ENCODE data around the gene CREBBP.

The CREBBP gene

GRCh38 chr16:3712861-3713372, 167.6 kb downstream of the CREBBP start:
- Mint-ChIP-seq H3K4me3 (no peak overlapping the region), H3K27ac (no peak overlapping the region), H3K9me3 (no peaks in the 10 kb centered on the region), H3K4me1 (peaks cover 36% of the 10 kb centered on the region), H3K27me3 (no peaks in the 10 kb centered on the region), H3K36me3 (peaks cover 20% of the 10 kb centered on the region)
- ATAC-seq = no peak

GRCh38 chr16:3706253-3707012, 174.1 kb downstream of the CREBBP start:
- H3K27me3 Mint-ChIP-seq = no peaks in the 10 kb centered on the region
- H3K36me3 Mint-ChIP-seq = peaks cover 14% of the 10 kb centered on the region
- no peaks in the 10 kb centered on the region for H3K9me3 Mint-ChIP-seq
- no peak overlapping the region for H3K27ac Mint-ChIP-seq
- ATAC-seq = no peak
- peaks cover 6% of the 10 kb centered on the region for H3K4me1 Mint-ChIP-seq
- H3K4me3 Mint-ChIP-seq = no peak overlapping the region

DNA sequence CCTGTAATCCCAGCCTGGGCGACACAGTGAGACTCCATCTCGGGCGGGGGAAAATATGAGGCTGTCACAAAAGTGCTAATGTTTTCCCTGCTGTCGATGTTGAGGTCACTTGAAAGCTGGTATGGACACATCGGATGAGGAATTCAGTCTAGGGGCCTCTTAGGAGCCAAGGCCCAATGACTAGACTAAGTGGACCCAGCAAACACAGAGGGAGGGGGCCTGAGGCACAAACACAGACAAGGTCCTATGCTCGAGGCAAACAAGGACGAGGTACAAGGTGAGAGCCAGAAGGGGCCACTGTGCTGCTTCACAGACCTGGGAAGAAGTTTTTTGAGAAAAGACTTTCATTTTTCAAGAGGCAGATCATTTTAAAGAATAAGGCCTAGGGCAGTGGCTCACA, 178.4 kb downstream of the CREBBP start:
- Mint-ChIP-seq H3K36me3 (peaks cover 14% of the 10 kb centered on the region), H3K27me3 (no peaks in the 10 kb centered on the region), H3K9me3 (no peaks in the 10 kb centered on the region), H3K27ac (no peak overlapping the region), H3K4me3 (no peak overlapping the region), H3K4me1 (peaks cover 6% of the 10 kb centered on the region)
- no peak for ATAC-seq

DNA sequence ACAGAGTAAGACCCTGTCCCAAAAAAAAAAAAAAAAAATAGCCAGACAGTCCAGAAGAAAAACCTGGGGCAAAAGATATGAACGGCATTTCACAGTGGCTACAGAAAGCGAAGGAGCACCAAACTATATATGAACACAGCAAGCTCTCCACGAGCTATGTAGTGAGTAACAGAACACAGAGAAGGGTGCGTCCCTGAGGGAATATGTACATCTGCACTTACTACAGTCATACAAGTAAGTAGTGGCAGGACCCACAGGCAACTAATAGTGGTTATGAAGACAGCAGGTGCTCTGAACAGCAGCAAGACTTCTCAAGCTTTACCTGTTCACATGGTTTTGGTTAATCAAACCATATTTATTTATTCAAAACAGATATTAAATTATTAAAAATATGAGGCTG, 179.0 kb downstream of the CREBBP start:
- peaks cover 6% of the 10 kb centered on the region for H3K4me1 Mint-ChIP-seq
- no peak overlapping the region for H3K4me3 Mint-ChIP-seq
- H3K9me3 Mint-ChIP-seq = no peaks in the 10 kb centered on the region
- H3K36me3 Mint-ChIP-seq = peaks cover 14% of the 10 kb centered on the region
- no peaks in the 10 kb centered on the region for H3K27me3 Mint-ChIP-seq
- H3K27ac Mint-ChIP-seq = no peak overlapping the region
- ATAC-seq = no peak

DNA sequence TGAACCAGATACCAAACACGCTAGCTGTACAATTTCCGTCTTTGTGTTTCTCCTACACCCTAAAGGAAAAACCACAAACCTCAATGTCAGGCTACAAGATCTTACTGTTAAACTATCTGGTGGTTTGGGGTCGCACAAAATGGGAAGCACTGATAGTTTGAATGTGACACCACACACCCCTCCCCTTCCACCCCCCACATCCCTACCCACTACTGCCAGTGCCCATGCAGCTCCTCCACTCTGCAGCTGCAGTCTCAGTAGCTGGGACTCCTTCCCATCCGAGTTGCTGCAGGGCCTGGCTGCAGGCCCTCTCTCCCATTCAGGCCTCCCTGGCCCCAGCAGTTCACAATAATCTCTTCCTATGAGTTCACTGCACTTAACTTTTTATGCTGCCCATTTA, 181.6 kb downstream of the CREBBP start:
- peaks cover 21% of the 10 kb centered on the region for H3K36me3 Mint-ChIP-seq
- no peak for ATAC-seq
- no peak overlapping the region for H3K4me3 Mint-ChIP-seq
- no peaks in the 10 kb centered on the region for H3K9me3 Mint-ChIP-seq
- no peak overlapping the region for H3K27ac Mint-ChIP-seq
- H3K4me1 Mint-ChIP-seq = peaks cover 17% of the 10 kb centered on the region
- no peaks in the 10 kb centered on the region for H3K27me3 Mint-ChIP-seq

DNA sequence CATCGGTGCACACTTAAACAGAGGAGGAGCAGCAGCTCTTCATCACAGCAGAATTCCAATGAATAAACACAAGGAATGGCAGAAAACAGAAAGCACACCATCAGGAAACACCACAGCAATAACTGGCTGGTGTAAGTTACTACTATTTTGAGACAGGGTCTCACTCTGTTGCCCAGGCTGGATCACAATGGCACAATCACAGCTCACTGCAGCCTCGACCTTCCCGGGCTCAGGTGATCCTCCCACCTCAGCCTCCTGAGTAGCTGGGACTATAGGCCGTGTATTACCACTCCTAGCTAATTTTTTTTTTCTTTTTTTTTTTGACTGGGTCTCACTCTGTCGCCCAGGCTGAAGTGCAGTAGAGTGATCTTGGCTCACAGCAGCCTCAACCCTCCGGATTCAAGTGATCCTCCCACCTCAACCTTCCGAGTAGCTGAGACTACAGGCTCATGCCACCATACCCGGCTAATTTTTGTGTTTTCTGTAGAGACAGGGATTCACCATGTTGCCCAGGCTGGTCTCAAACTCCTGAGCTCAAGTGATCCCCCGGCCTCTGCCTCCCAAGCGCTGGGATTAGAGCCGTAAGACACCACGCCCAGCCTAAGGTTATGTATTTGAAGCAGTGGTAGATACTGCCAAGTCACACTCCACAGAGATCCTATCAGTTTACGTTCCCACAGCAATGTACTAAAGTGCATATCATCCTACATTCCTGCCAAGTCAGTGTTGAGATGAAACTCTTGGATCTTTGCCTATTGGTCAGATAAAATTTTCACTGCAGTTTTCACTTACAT, 183.9 kb downstream of the CREBBP start:
- Mint-ChIP-seq H3K27me3 (no peaks in the 10 kb centered on the region), H3K9me3 (no peaks in the 10 kb centered on the region), H3K4me3 (no peak overlapping the region), H3K27ac (no peak overlapping the region), H3K4me1 (peaks cover 17% of the 10 kb centered on the region), H3K36me3 (peaks cover 13% of the 10 kb centered on the region)
- ATAC-seq = no peak

DNA sequence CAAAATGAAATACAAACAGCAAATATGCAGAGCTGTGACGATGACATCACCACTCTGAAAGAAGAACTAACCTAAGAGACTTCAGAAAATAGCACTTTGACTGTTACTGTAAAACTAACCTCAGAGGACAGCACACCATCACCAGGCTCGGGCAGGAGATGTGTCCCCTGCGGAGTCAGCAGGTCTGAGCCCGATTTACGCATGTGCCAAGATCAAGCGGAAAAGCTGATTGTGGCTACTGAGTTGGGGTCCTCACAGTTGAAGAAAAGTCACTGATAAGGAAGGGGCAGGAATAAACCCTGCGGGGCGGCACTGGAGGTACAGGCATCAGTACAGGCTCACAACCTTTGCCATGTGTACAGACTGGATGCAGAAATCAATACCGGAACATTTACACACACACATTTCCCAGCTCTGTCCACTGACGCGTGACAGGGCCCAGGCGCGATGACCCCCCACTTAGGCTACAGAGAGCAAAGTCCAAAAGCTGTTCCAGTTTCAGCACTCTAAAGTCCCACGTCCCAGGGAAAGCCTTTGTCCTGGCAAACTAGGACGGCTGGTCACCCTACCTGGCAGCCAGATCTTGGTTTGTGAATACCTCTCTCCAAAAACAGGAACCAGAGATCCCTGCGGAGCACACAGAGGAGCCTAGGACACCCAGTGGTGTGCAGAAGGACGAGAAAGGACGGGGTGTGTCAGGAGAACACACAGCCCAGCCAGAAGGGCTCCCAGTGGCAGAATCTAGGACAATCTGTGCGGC, 184.7 kb downstream of the CREBBP start:
- ATAC-seq = no peak

DNA sequence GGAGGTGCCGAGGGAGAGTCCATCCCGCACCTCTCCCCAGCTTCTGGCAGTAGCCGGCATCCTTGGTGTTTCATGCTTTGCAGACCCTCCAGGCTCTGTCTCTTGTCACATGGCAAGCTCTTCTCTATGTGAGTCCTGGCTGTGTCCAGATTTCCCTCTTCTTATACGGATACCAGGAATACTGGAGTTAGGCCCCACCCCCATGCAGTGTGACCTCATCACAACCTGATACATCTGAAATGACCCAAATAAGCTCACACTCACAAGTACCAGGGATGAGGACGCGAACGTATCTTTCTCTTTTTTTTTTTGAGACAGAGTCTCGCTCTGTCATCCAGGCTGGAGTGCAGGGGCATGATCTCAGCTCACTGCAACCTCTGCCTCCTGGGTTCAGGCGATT, 186.5 kb downstream of the CREBBP start:
- Mint-ChIP-seq H3K27ac (no peak overlapping the region), H3K4me3 (no peak overlapping the region), H3K4me1 (peaks cover 26% of the 10 kb centered on the region), H3K27me3 (no peaks in the 10 kb centered on the region), H3K36me3 (peaks cover 18% of the 10 kb centered on the region), H3K9me3 (no peaks in the 10 kb centered on the region)
- ATAC-seq = no peak

More for the DNA sequence above, 184.7 kb downstream of the CREBBP start:
- Mint-ChIP-seq H3K4me1 (peaks cover 19% of the 10 kb centered on the region), H3K9me3 (no peaks in the 10 kb centered on the region), H3K4me3 (no peak overlapping the region), H3K36me3 (peaks cover 14% of the 10 kb centered on the region), H3K27me3 (no peaks in the 10 kb centered on the region), H3K27ac (no peak overlapping the region)

- Mint-ChIP-seq H3K4me3 (no peak overlapping the region), H3K9me3 (no peaks in the 10 kb centered on the region), H3K4me1 (peaks cover 26% of the 10 kb centered on the region), H3K27ac (no peak overlapping the region), H3K36me3 (peaks cover 34% of the 10 kb centered on the region), H3K27me3 (no peaks in the 10 kb centered on the region)
- no peak for ATAC-seq
Observed at GRCh38 chr16:3691761-3692160, 188.8 kb downstream of the CREBBP start.

- H3K4me1 Mint-ChIP-seq = peaks cover 24% of the 10 kb centered on the region
- H3K27me3 Mint-ChIP-seq = no peaks in the 10 kb centered on the region
- no peak overlapping the region for H3K4me3 Mint-ChIP-seq
- no peaks in the 10 kb centered on the region for H3K9me3 Mint-ChIP-seq
- peak overlapping the region; percentile 30 for H3K27ac Mint-ChIP-seq
- ATAC-seq = no peak
- peaks cover 34% of the 10 kb centered on the region for H3K36me3 Mint-ChIP-seq
Observed at GRCh38 chr16:3690980-3691720, 189.4 kb downstream of the CREBBP start.

GRCh38 chr16:3690470-3690928, 190.0 kb downstream of the CREBBP start:
- Mint-ChIP-seq H3K9me3 (no peaks in the 10 kb centered on the region), H3K27ac (peak overlapping the region; percentile 30)

DNA sequence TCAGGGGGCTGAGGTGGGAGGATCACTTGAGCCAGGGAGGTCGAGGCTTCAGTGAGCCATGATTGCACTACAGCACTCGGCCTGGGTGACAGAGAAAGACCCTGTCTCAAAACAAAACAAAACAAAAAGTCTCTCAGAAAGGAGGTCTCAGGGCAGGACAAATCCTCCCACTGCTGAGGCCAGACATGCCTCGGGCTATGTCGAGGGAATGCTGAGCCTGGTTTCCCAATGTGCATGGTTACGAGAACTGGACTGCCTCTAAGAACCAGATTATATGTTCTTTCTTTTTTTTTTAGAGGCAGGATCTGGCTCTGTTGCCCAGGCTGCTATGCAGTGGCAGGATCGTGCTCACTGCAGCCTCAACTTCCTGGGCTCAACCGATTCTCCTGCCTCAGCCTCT, 190.8 kb downstream of the CREBBP start:
- no peaks in the 10 kb centered on the region for H3K27me3 Mint-ChIP-seq
- no peak overlapping the region for H3K27ac Mint-ChIP-seq
- H3K4me3 Mint-ChIP-seq = no peak overlapping the region
- no peak for ATAC-seq
- peaks cover 37% of the 10 kb centered on the region for H3K36me3 Mint-ChIP-seq
- H3K9me3 Mint-ChIP-seq = no peaks in the 10 kb centered on the region
- H3K4me1 Mint-ChIP-seq = peaks cover 10% of the 10 kb centered on the region

More at GRCh38 chr16:3690470-3690928, 190.0 kb downstream of the CREBBP start:
- ATAC-seq = peak; percentile 90
- H3K36me3 Mint-ChIP-seq = peaks cover 37% of the 10 kb centered on the region
- no peak overlapping the region for H3K4me3 Mint-ChIP-seq
- no peaks in the 10 kb centered on the region for H3K27me3 Mint-ChIP-seq
- peaks cover 18% of the 10 kb centered on the region for H3K4me1 Mint-ChIP-seq

- Mint-ChIP-seq H3K4me1 (peaks cover 10% of the 10 kb centered on the region), H3K27ac (no peak overlapping the region)
Observed at GRCh38 chr16:3687792-3688191, 192.7 kb downstream of the CREBBP start.

GRCh38 chr16:3687021-3687420, 193.5 kb downstream of the CREBBP start:
- no peak overlapping the region for H3K4me3 Mint-ChIP-seq
- no peak overlapping the region for H3K27ac Mint-ChIP-seq
- peaks cover 56% of the 10 kb centered on the region for H3K36me3 Mint-ChIP-seq
- no peaks in the 10 kb centered on the region for H3K27me3 Mint-ChIP-seq
- ATAC-seq = no peak
- H3K9me3 Mint-ChIP-seq = no peaks in the 10 kb centered on the region
- peaks cover 10% of the 10 kb centered on the region for H3K4me1 Mint-ChIP-seq

More at GRCh38 chr16:3687792-3688191, 192.7 kb downstream of the CREBBP start:
- no peaks in the 10 kb centered on the region for H3K27me3 Mint-ChIP-seq
- no peak for ATAC-seq
- no peak overlapping the region for H3K4me3 Mint-ChIP-seq
- no peaks in the 10 kb centered on the region for H3K9me3 Mint-ChIP-seq
- peaks cover 48% of the 10 kb centered on the region for H3K36me3 Mint-ChIP-seq

Data from stimulated activated memory B cell treated with anti-CD40 and anti-IgM and Interleukin-4, amounts not matched to agents 10 μg/mL and 1 μg/mL and 100 μg/mL, for 72 hours (primary cell).